NCI-H1694 (cell line): ENCODE measurements around the gene CCDC112.
A peak's percentile ranks its signal among the peaks of the same experiment; 100 is the strongest.
"Not testable (repeated sequence)": the region's sequence is repeated elsewhere in the genome, so short reads cannot be mapped to it uniquely, and the experiment has no call there.

Experiments used
- DNase-seq: peaks from one replicate; lab custom pipeline; 2025; lab: John Stamatoyannopoulos, UW

The CCDC112 gene

GRCh38 chr5:115262011-115262320, 34.5 kb downstream of the CCDC112 start:
- no peak for DNase-seq

DNA sequence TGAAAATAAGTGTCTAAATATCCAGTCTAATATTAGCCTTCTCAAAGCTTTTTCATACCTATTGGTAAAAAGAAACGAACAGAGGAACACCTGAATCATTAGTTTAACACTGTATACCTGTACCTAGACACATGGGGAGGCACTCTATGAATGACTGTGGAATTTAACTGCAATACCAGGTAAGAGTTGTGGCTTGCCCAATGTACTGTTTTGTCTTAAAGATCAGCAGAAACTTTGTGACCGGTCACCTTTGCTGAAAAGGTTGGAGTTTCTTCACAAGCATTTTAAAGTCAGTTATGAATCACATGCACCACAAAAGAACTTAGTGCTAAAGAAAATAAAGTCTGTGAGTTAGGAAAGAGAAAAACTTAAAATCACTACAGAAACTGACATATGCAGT, 36.2 kb downstream of the CCDC112 start:
- no peak for DNase-seq

- DNase-seq: no peak
Measured at GRCh38 chr5:115257981-115258380, 38.5 kb downstream of the CCDC112 start.

DNA sequence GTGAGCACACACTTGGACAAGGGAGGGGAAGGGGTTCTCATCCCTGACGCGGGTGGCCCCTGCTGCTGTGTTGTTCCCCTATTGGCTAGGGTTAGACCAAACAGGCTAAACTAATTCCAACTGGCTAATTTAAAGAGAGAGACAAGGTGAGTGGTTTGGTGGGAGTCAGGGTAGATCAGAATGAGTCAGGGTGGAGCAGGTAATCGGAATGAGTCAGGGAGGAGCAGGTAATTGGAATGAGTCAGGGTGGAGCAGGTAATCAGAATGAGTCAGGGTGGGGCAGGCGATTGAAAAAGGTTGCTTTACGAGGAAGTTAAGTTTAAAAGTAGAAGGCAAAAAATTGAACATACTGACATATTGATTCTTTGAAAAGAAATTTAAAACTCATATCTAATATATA, 47.1 kb downstream of the CCDC112 start:
- DNase-seq: not testable (repeated sequence)

GRCh38 chr5:115246361-115246991, 50.0 kb downstream of the CCDC112 start:
- DNase-seq: peak; percentile 24

DNA sequence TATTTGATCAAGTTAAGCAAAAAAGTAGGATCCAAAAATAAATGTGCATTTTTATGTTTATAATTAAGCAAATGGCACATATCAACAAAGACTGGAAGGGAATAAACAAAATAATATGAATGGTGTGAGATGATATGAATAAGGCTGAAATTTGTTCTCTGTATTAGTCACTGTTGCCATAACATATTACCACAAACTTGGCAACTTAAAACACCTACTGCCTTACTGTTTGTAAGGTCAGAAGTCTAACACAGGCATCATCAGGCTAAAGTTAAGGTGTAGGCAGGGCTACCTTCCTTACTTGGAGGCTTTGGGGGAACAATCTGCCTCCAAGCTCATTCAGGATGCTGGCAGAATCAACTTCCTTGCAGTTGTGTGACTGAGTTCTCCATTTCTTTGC, 53.0 kb downstream of the CCDC112 start:
- no peak for DNase-seq

- no peak for DNase-seq
Measured at GRCh38 chr5:115241881-115242642, 54.4 kb downstream of the CCDC112 start.

GRCh38 chr5:115237066-115237465, 59.4 kb downstream of the CCDC112 start:
- no peak for DNase-seq

DNA sequence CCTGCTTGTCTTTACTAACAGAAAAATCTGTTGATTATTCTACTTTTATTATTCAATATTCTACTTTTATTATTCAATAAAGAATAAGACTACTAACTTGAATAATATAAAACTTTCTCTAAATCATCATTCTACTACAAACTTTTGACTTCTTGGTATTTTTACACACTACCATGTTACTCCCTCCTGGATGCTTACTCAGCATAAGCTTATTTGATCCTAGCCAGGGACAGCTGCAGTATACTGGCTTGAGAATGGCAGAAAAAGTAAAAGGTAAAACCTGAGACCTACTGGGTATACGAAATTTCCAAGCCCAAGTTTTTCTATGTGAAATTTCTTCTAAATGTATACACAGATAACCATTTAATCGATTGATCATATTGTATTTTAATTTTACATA, 59.9 kb downstream of the CCDC112 start:
- DNase-seq: no peak

DNA sequence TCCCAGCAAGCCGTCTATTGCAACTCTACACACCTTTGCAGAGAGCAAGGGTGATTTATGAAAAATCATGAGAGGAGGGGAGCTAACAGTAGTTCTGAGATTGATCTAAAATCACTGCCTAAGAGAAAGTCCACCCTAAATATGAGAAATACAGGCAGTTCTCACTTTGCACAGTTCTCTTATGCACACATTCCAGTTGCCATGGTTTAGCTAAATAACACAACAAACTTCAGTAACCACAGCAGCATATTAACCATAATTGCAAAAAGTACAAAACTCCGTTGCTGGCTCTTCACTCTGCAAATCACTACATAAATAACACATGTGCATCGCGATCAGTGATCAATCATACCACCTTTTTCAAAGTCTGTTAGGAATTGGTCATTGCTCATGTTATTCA, 64.9 kb downstream of the CCDC112 start:
- no peak for DNase-seq

DNA sequence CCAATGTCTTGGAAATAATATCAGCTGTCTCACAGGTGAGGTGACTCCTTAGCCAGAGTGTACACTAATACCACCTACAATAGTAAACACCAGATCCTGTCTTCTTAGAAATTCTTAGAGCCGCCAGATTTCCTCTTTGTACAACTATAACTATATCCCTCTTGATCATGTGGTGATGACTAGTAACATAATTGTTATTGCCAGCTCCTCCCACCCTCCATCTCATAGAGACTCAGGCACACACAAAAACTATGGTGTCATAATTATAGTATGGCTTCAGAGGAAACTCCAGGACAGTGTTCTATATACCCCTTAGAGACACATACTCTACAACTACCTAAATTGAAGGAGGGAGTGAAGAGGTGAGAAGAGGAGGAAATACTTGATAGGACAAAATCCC, 66.8 kb downstream of the CCDC112 start:
- DNase-seq: no peak

- DNase-seq: no peak
Measured at GRCh38 chr5:115227281-115227680, 69.2 kb downstream of the CCDC112 start.
